Heart left ventricle (tissue), 13 donors: ENCODE measurements around the gene DEGS1.

Experiments
- POLR2A ChIP-seq, 2 donors: fragments of 450-650 bp; IDR thresholded peaks; one replicate each; pipeline ENCODE4 v1.6.1; 2017; ENCODE audit warnings: antibody characterized with exemption in 2 of 2, mild to moderate bottlenecking in 2 of 2, moderate library complexity in 2 of 2
- TF ChIP-seq, protein P1 (sequence below), 12 donors: fragments of 200-600 bp; sonication (generic) in 4 of 12; IDR thresholded peaks; one replicate each; pipeline versions ENCODE4 v1.5.0 to v1.8.0; 2018 to 2022; ENCODE audit warnings: antibody characterized with exemption in 12 of 12, mild to moderate bottlenecking in 5 of 12
- donor health status: ischemic (EF 13 %, LVEDD 7.1; RV severe dilation, severe dysfunction).
- donor health status: DM: no; HTN: yes; CAD: no.
- donor health status: DM: no; HTN: no; CAD: no.
- donor health status: ischemic (EF 25% LVEDD 6.9; RV normal size, moderate dysfunction).
- donor health status: ischemic (EF 25% LVEDD 5.7; RV mildly dilated, moderate dysfunction).
- donor health status: ischemic (EF 35%, LVEDD 5.7; RV mildly dilated, moderate dysfunction).
- donor health status: nonischemic (EF 11% LVEDD 7.7; RV severe dilation, severe dysfunction).
- donor health status: DM: yes; HTN: yes; CAD: no.
- donor health status: PGD.
- donor health status: ischemic (EF 29% LVEDD 5.4; RV normal size, mild dysfunction).
- donor health status: nonischemic (EF 23%, LVEDD 6.1; RV moderate dilation, normal function).

DNA sequence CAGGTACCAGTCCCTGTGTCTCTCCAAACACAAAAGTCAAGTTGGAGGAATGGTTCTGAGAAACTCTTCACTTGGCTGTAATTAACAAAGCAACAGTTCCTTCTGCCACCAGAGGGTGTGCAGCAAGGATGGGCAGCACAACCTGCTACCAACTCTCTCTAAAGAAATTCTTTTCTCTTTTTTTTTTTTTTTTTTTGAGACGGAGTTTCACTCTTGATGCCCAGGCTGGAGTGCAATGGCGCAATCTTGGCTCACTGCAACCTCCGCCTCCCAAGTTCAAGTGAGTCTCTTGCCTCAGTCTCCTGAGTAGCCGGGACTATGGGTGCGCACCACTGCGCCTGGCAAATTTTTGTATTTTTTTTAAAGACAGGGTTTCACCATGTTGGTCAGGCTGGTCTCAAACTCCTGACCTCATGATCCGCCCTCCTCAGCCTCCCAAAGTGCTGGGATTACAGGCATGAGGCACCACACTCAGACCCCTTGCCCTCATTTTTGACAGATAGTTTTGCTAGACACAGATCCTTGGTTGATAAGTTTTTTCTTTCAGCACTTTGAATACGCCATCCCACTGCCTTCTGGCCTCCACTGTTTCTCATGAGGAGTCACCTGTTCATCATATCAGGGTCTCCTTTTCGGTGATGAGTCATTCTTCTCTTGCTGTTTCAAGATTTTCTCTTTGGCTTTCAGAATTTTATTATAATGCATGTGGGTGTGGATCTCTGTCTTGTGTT is 12.1 kb upstream of the DEGS1 start:
- TF ChIP-seq POLR2A (IDR thresholded peaks at IDR 0.05) = no peak
- TF ChIP-seq, protein P1, sequence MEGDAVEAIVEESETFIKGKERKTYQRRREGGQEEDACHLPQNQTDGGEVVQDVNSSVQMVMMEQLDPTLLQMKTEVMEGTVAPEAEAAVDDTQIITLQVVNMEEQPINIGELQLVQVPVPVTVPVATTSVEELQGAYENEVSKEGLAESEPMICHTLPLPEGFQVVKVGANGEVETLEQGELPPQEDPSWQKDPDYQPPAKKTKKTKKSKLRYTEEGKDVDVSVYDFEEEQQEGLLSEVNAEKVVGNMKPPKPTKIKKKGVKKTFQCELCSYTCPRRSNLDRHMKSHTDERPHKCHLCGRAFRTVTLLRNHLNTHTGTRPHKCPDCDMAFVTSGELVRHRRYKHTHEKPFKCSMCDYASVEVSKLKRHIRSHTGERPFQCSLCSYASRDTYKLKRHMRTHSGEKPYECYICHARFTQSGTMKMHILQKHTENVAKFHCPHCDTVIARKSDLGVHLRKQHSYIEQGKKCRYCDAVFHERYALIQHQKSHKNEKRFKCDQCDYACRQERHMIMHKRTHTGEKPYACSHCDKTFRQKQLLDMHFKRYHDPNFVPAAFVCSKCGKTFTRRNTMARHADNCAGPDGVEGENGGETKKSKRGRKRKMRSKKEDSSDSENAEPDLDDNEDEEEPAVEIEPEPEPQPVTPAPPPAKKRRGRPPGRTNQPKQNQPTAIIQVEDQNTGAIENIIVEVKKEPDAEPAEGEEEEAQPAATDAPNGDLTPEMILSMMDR (IDR thresholded peaks at IDR 0.05) = peak in 10 of 12 donors; percentile 9 to 41 (median 24)
